GM12801 (cell line): ENCODE results near the gene MNT.

ENCODE experiments used
- TF ChIP-seq, protein P1 (sequence below): IDR thresholded peaks from one replicate; pipeline ENCODE4 v1.5.1; 2011; ENCODE audit warnings: control low read depth; ENCODE audit not compliant: insufficient read length; ENCODE audit errors: extremely low read depth

The MNT gene

DNA sequence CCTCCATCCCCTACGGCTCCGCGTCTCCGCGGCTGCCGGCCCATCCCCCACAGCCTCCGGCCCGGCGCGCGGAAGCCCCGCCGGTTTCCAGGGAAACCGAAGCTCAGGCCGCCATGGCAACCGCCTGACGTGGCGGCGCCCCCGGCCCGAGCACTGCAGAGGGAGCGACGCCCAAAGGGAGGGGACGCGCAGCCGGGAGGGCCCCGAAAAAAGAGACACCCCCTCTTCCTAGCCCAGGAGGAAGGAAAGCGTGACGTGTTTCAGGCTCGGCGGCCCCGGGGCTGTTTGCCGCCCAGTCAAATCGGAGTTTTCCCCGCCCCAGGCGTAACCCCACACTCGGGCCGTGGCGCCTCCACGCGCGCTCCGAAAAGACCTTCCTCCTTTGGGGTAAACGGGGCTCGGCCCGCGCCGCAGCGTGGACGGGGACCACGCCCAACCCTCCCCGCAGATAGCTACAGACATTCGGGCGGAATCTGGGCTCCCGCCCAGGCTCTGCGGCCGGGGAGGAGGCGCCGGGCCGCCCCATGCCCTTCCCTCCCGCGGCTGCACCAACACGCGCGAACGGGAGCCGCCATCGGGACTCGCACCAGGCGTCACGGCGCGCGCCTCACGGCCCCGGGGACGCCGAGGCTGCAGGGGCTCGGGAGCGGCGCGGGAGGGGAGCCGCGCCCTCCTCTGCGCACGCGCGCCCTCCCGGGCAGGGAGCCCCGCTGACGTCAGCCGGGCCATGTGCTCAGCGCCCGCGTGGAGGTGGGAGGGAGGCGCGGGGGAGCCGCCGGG, 7.5 kb downstream of the MNT start:
- TF ChIP-seq, protein P1, sequence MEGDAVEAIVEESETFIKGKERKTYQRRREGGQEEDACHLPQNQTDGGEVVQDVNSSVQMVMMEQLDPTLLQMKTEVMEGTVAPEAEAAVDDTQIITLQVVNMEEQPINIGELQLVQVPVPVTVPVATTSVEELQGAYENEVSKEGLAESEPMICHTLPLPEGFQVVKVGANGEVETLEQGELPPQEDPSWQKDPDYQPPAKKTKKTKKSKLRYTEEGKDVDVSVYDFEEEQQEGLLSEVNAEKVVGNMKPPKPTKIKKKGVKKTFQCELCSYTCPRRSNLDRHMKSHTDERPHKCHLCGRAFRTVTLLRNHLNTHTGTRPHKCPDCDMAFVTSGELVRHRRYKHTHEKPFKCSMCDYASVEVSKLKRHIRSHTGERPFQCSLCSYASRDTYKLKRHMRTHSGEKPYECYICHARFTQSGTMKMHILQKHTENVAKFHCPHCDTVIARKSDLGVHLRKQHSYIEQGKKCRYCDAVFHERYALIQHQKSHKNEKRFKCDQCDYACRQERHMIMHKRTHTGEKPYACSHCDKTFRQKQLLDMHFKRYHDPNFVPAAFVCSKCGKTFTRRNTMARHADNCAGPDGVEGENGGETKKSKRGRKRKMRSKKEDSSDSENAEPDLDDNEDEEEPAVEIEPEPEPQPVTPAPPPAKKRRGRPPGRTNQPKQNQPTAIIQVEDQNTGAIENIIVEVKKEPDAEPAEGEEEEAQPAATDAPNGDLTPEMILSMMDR: no peak

DNA sequence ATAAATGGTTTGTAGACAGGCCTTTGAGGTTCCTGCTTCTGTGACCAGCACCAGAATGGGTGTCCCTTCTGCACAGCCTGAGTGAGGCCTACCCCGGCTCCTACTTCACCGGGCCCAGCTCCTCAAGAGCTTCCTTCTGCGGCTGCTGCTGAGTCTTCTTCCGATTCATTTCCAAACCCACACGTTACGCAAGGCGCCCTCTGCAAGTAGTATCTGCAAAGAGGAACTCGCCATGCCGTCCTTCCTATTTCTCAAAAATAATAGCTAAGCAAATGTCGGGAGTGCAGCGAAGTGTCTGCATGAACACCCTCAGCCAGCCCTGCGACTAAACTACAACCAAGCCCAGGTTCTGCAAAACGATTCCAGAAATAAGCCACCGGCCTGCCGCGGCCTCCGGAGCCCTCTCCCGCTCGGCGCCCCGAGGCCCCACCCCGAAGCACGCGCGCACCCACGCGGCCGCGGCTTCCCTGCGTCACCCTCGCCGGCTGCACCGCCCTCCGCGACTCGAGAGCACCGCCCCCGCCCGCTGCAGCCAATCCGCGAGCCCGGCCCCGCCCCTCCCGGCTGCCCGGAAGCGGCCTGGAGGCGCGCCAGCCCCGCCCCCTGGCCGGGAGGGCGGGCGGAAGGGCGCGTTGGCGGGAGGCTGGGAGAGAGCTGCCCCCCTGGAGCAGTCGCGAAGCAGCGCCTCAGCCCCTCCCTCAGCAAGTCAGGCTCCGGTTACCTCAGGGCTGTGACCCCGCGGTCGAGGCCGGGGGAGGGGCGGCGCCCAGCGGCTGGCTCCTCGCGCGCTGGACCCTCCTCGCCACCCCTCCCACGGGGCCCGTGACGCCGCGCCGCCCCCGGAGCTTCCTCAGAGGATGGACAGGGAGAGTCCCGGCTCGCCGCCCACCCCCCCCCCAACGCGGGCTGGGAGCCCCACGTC, 8.3 kb downstream of the MNT start:
- TF ChIP-seq, protein P1: no peak

DNA sequence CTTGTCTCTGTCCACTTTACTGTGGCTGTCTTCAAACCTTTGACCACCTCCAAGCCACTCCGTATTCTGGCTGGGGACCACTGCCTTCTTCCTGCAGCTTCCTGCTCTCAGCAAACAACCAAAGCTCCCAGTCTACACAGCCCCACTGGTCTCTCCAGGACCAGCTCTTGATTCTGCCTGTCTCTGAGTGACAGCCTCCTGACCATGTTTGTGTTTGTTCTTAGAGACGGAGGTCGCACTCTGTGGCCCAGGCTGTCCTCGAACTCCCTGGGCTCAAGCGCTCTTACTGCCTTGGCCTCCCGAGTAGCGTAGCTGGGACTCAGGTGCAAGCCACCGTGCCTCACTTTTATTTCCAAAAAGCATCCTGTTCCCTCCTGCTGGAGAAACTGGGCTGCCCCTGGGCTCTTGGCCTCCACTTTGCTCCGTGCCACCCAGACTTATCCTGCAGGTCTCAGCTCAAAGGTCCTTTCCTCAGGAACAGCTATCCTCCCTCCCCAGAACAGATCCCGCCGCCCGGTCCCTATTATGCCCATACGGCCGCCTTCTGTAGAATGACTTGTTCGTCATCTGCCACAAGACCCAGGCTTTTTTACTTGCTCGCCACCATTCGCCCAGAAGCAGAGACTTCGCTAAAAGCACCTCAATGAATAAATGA, 9.1 kb downstream of the MNT start:
- TF ChIP-seq, protein P1: no peak

DNA sequence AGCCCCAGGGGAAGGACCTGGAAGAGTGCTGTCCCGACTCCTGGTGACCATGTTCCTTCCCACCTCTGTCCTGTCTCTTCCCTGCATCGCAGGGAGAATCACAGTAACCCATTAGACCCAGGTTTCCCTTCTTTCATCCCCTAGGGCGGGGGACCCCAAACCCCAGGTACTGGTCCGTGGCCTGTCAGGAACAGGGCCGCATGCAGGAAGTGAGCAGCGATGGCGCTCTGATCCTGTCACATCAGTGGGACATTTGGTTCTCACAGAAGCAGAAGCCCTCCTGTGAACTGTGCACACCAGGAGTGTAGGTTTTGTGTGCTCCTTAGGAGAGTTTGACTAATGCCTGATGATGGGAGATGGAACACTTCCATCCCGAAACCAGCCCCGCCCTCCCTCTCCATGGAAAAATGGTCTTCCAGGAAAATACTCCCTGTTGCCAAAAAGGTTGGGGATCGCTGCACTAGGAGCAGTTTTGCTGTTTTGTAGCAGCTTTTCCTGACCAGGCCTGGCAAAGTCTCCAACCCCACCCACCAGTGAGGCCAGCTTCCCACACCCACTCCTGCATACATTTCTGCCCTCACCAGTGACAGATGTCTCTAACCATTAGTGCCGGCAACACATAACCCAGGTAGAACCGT, 10.5 kb downstream of the MNT start:
- TF ChIP-seq, protein P1: no peak

DNA sequence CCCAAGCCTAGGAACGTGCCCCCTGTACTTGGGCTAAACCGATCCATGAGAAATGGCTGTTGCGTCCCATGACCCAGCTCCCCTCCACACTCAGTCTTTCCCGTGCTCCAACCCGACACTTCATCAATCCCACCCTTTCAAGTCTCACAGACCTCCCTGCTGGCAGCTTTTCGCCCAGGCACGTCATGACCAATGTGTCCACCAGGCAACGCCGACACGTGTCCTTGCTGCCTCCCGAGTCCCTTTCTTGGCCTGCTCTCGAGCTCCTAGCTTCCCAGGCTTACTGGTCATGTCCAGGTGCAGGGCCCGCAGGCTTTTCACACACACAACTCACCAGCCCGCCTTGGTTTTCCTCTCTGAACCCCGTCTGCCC, 12.2 kb downstream of the MNT start:
- TF ChIP-seq, protein P1: no peak

DNA sequence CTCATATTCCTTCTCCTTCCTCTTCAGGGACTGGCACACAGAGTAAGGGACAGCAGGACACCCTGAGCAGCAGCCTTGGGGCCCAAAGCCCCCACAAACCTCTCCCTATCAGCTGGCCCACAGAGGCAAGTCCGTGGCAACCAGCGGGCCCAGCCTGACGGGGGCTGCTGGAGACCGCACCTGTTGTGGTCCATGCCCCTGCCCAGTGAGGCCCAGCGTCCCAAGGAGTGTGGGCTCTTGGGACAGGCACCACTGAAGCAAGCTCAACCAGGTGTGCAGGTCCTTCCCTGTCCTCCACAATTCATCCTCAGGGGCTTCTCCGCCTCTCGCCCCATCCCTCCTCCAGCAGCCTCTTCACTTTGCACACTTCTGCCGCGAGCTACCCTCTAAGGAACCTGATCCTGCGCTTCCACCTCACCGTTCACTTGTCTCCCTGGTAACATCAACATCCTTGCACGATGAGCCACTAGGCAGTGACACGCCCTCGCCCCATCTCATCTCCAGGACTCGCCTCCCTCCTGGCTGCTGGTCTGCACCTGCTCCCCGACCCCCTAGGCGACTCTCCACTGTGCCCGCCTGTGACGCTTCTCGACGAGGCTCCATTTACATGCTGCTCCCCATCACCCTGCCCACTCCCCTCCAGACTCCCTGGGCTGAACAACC, 12.7 kb downstream of the MNT start:
- TF ChIP-seq, protein P1: no peak
